LNCAP (cell line): ENCODE measurements around the gene RANBP3.

ENCODE experiments used
- CTCF ChIP-seq: fragments of 450-650 bp; IDR thresholded peaks from 2 replicates; pipeline ENCODE4 v1.5.1; 2017; ENCODE audit warnings: mild to moderate bottlenecking

The RANBP3 gene

DNA sequence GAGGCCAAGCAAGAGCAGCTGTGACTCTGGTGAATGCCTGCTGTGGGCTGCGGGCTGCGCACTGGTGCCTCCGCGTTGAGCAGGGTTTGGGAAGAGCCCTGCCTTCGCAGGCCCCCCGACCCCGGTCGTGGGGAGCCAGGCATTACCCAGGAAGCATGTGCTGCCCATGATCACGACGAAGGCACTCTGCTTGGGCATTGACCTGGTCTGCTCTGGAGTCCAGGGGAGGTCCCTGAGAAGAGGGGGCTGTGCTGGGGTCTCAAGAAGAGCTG lies 19.2 kb downstream of the RANBP3 start:
- no peak for TF ChIP-seq CTCF

- no peak for TF ChIP-seq CTCF
Measured at GRCh38 chr19:5958074-5958850, 19.7 kb downstream of the RANBP3 start.

DNA sequence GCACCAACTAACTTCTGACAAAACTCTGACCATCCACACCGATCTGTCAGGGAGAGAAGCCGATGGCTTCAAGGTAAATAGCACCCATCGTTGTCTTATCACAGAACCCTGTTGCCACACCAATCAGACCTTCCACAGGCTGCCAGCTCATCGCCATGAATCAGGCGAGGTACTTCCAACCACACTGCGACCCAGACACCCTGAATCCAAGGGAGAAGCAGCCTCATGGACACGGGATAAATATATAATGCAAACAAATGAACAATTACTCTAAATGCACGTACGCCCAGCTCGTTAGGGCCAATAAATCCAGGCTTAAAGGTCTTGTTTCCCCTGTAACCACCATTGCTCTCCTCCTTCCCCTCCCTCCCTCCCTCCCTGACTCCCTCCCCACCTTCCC lies 20.8 kb downstream of the RANBP3 start:
- TF ChIP-seq CTCF: no peak

DNA sequence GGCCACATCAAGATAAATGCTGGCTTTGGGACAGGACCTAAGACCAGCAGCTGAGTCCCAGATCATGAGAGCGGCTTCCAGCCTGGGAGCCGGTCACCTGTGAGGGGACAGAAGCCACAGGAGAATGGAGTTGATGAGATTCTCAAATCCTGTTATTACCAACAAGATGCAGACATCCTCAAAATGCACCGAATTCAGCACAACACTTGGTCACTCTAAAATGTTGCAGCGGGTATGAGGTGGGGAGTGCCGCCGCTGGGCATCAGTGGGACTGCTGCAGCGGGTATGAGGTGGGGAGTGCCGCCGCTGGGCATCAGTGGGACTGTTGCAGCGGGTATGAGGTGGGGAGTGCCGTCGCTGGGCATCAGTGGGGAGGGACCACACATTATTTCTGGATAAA lies 21.2 kb downstream of the RANBP3 start:
- TF ChIP-seq CTCF: no peak

DNA sequence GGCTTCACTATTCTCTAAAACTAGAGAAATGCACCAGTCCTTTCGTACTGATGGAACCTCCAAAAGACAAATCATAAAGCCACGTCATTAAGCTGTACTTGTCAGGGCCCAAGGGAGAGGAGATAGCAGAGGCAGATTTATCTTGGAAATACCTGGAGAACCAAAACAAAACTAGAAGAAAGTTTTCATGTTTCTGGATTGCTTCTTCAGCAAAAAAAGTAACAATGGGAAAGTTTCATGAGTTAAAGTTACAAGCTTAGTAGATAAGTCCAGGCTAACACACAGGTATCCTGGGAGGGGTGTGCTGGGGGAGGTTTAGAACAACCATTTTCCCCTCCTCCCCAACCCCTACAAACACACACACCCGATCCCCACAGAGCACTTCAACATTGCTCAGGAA lies 21.6 kb downstream of the RANBP3 start:
- TF ChIP-seq CTCF: no peak

- TF ChIP-seq CTCF: no peak
Measured at GRCh38 chr19:5955636-5955935, 22.4 kb downstream of the RANBP3 start.

DNA sequence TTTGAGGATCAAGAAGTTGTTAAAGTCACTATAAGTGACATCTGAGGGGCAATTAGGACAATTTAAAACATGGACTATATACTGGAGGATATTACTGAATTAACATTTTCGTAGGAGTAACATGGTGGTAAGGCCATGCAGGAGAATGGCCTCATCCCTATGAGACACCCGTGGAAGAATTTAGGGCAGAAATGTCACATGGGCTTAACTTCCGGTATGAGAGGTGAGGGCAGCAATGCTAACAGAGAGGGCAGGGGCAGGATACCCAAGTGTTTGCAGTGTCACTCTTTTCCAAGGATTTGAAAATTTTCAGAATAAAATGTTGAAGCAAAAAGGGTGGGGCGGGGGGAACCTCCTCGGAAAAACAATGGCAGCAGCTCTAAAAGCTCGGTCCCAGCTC lies 23.6 kb downstream of the RANBP3 start:
- no peak for TF ChIP-seq CTCF

GRCh38 chr19:5953680-5954213 lies 24.2 kb downstream of the RANBP3 start:
- TF ChIP-seq CTCF: no peak
